Stimulated activated CD4-positive, alpha-beta T cell treated with anti-CD3 and anti-CD28 coated beads, Interleukin-12 subunit alpha, Interleukin-12 subunit beta, amount 100 ng/mL, for 24 hours (primary cell): ENCODE data around the gene CNNM4.
"Not testable (repeated sequence)": the region's sequence is repeated elsewhere in the genome, so short reads cannot be mapped to it uniquely, and the experiment has no call there.

ENCODE experiments used
- DNase-seq, 2 experiments: peaks; one replicate each; pipeline ENCODE4 v3.0.0-alpha.2; 2020; ENCODE audit warnings: low read depth in 2 of 2

Gene CNNM4

GRCh38 chr2:96792772-96793749, 32.4 kb downstream of the CNNM4 start:
- no peak for DNase-seq

- no peak for DNase-seq
These were observed 34.4 kb downstream of the CNNM4 start for GRCh38 chr2:96795076-96795475.

GRCh38 chr2:96796497-96796896, 35.8 kb downstream of the CNNM4 start:
- DNase-seq: not testable (repeated sequence)

- no peak for DNase-seq
These were observed 36.4 kb downstream of the CNNM4 start for GRCh38 chr2:96797066-96797625.

GRCh38 chr2:96798733-96799622, 38.3 kb downstream of the CNNM4 start:
- DNase-seq: no peak

- DNase-seq: no peak
These were observed 38.9 kb downstream of the CNNM4 start for GRCh38 chr2:96799623-96799935.

GRCh38 chr2:96800061-96801004, 39.6 kb downstream of the CNNM4 start:
- no peak for DNase-seq

- DNase-seq: peak; percentile 44 to 68
These were observed 40.5 kb downstream of the CNNM4 start for GRCh38 chr2:96801005-96801785.

GRCh38 chr2:96801786-96802595, 41.3 kb downstream of the CNNM4 start:
- DNase-seq: peak in 1 of 2 experiments; percentile 32

- no peak for DNase-seq
These were observed 42.0 kb downstream of the CNNM4 start for GRCh38 chr2:96802721-96803120.

GRCh38 chr2:96804986-96805385, 44.3 kb downstream of the CNNM4 start:
- no peak for DNase-seq

GRCh38 chr2:96805946-96806345, 45.2 kb downstream of the CNNM4 start:
- not testable (repeated sequence) for DNase-seq

- DNase-seq: no peak
These were observed 45.9 kb downstream of the CNNM4 start for GRCh38 chr2:96806468-96807126.

GRCh38 chr2:96807127-96807471, 46.4 kb downstream of the CNNM4 start:
- DNase-seq: no peak

- DNase-seq: no peak
These were observed 47.6 kb downstream of the CNNM4 start for GRCh38 chr2:96808176-96808837.

- no peak for DNase-seq
These were observed 48.6 kb downstream of the CNNM4 start for GRCh38 chr2:96809216-96809882.

- DNase-seq: no peak
These were observed 49.5 kb downstream of the CNNM4 start for GRCh38 chr2:96809951-96810782.
